Activated CD4-positive, alpha-beta memory T cell treated with anti-CD3 and anti-CD28 coated beads for 36 hours (primary cell): Measurements from ENCODE around the gene TRPM2. TPM values are rescaled to one million over a fixed set of nuclear protein-coding genes. Genes with fewer than 3 reads are reported as not detected.

Experiments
- CTCF ChIA-PET: fragments of 350-600 bp; sonication (Branson Sonifier 250); formaldehyde crosslinking; loops from one replicate; lab custom pipeline; 2021; ENCODE audit warnings: antibody characterized with exemption, inconsistent platforms; lab: Charles Lee
- POLR2A ChIA-PET: fragments of 350-600 bp; sonication (Branson Sonifier 250); formaldehyde crosslinking; loops from one replicate; lab custom pipeline; 2021; ENCODE audit warnings: antibody characterized with exemption; lab: Charles Lee
- DNase-seq: peaks from one replicate; pipeline ENCODE4 v3.0.0-alpha.2; 2020
- H3K27ac Mint-ChIP-seq: one replicate; pipeline ENCODE4 v1.8.0; 2021; ENCODE audit warnings: mixed read lengths
- H3K27me3 Mint-ChIP-seq: one replicate; pipeline ENCODE4 v1.8.0; 2021; ENCODE audit warnings: mixed read lengths
- H3K36me3 Mint-ChIP-seq: one replicate; pipeline ENCODE4 v1.8.0; 2021; ENCODE audit warnings: mixed read lengths
- H3K4me1 Mint-ChIP-seq: one replicate; pipeline ENCODE4 v1.8.0; 2021; ENCODE audit warnings: low read depth, mixed read lengths
- H3K4me3 Mint-ChIP-seq: one replicate; pipeline ENCODE4 v1.8.0; 2021; ENCODE audit warnings: mild to moderate bottlenecking, mixed read lengths
- H3K9me3 Mint-ChIP-seq: one replicate; pipeline ENCODE4 v1.8.0; 2021; ENCODE audit warnings: mixed read lengths
- intact Hi-C: fragments of 100-400 bp; cut with micrococcal nuclease; formaldehyde crosslinking; loops from one replicate; pipeline ENCODE4 v1.15.1; 2023
- total RNA-seq, 2 experiments: library from RNA; stranded (reverse); gene quantifications; one replicate each; pipeline ENCODE4 v1.2.3, GENCODE V29; 2021

TRPM2 gene
- total RNA-seq, 2 experiments from 2014 or later: 1.6 to 1.9 TPM

GRCh38 chr21:44461005-44461404 is 107.6 kb downstream of the TRPM2 start:
- intact Hi-C loops: no loop called here
- ChIA-PET POLR2A (no interaction called here), CTCF (no interaction called here)
- no peak for DNase-seq
- no peak overlapping the region for H3K4me3 Mint-ChIP-seq
- no peaks in the 10 kb centered on the region for H3K4me1 Mint-ChIP-seq
- H3K27ac Mint-ChIP-seq: no peak overlapping the region
- H3K27me3 Mint-ChIP-seq: no peaks in the 10 kb centered on the region
- no peaks in the 10 kb centered on the region for H3K9me3 Mint-ChIP-seq
- H3K36me3 Mint-ChIP-seq: no peaks in the 10 kb centered on the region

- H3K4me3 Mint-ChIP-seq: no peak overlapping the region
- intact Hi-C loops: no loop called here
- POLR2A ChIA-PET: no interaction called here
- H3K9me3 Mint-ChIP-seq: no peaks in the 10 kb centered on the region
- CTCF ChIA-PET: no interaction called here
- H3K27me3 Mint-ChIP-seq: no peaks in the 10 kb centered on the region
- H3K27ac Mint-ChIP-seq: no peak overlapping the region
- no peaks in the 10 kb centered on the region for H3K4me1 Mint-ChIP-seq
- H3K36me3 Mint-ChIP-seq: no peaks in the 10 kb centered on the region
- no peak for DNase-seq
Measured at GRCh38 chr21:44461464-44462001, 108.1 kb downstream of the TRPM2 start.

- intact Hi-C loops: no loop called here
- no peaks in the 10 kb centered on the region for H3K36me3 Mint-ChIP-seq
- H3K9me3 Mint-ChIP-seq: no peaks in the 10 kb centered on the region
- H3K27me3 Mint-ChIP-seq: no peaks in the 10 kb centered on the region
- H3K27ac Mint-ChIP-seq: no peak overlapping the region
- ChIA-PET CTCF (no interaction called here), POLR2A (no interaction called here)
- no peak overlapping the region for H3K4me3 Mint-ChIP-seq
- no peaks in the 10 kb centered on the region for H3K4me1 Mint-ChIP-seq
- DNase-seq: no peak
Measured at GRCh38 chr21:44462086-44462833, 108.8 kb downstream of the TRPM2 start.

GRCh38 chr21:44462834-44463200 is 109.4 kb downstream of the TRPM2 start:
- no peak for DNase-seq
- H3K27ac Mint-ChIP-seq: no peak overlapping the region
- ChIA-PET CTCF (no interaction called here), POLR2A (no interaction called here)
- no peak overlapping the region for H3K4me3 Mint-ChIP-seq
- intact Hi-C loops: no loop called here
- H3K9me3 Mint-ChIP-seq: no peaks in the 10 kb centered on the region
- H3K27me3 Mint-ChIP-seq: no peaks in the 10 kb centered on the region
- H3K4me1 Mint-ChIP-seq: no peaks in the 10 kb centered on the region
- no peaks in the 10 kb centered on the region for H3K36me3 Mint-ChIP-seq

GRCh38 chr21:44463724-44464123 is 110.3 kb downstream of the TRPM2 start:
- Mint-ChIP-seq H3K9me3 (no peaks in the 10 kb centered on the region), H3K36me3 (no peaks in the 10 kb centered on the region), H3K27me3 (no peaks in the 10 kb centered on the region), H3K4me1 (no peaks in the 10 kb centered on the region), H3K27ac (no peak overlapping the region), H3K4me3 (no peak overlapping the region)
- DNase-seq: no peak
- ChIA-PET POLR2A (no interaction called here), CTCF (no interaction called here)
- intact Hi-C loops: no loop called here

GRCh38 chr21:44464351-44464750 is 110.9 kb downstream of the TRPM2 start:
- Mint-ChIP-seq H3K36me3 (no peaks in the 10 kb centered on the region), H3K4me3 (no peak overlapping the region), H3K27ac (no peak overlapping the region), H3K27me3 (no peaks in the 10 kb centered on the region), H3K4me1 (no peaks in the 10 kb centered on the region), H3K9me3 (no peaks in the 10 kb centered on the region)
- ChIA-PET CTCF (no interaction called here), POLR2A (no interaction called here)
- intact Hi-C loops: no loop called here
- no peak for DNase-seq

GRCh38 chr21:44466351-44466954 is 113.0 kb downstream of the TRPM2 start:
- Mint-ChIP-seq H3K4me1 (no peaks in the 10 kb centered on the region), H3K27me3 (no peaks in the 10 kb centered on the region), H3K36me3 (no peaks in the 10 kb centered on the region), H3K27ac (no peak overlapping the region), H3K9me3 (no peaks in the 10 kb centered on the region), H3K4me3 (no peak overlapping the region)
- CTCF ChIA-PET: no interaction called here
- POLR2A ChIA-PET: no interaction called here
- no peak for DNase-seq
- intact Hi-C loops: no loop called here

GRCh38 chr21:44466996-44467858 is 113.8 kb downstream of the TRPM2 start:
- Mint-ChIP-seq H3K4me3 (no peak overlapping the region), H3K27ac (no peak overlapping the region), H3K4me1 (no peaks in the 10 kb centered on the region), H3K27me3 (no peaks in the 10 kb centered on the region), H3K36me3 (no peaks in the 10 kb centered on the region), H3K9me3 (no peaks in the 10 kb centered on the region)
- ChIA-PET POLR2A (no interaction called here), CTCF (no interaction called here)
- no peak for DNase-seq
- intact Hi-C loops: no loop called here

GRCh38 chr21:44467859-44468195 is 114.4 kb downstream of the TRPM2 start:
- intact Hi-C loops: no loop called here
- no peaks in the 10 kb centered on the region for H3K9me3 Mint-ChIP-seq
- H3K36me3 Mint-ChIP-seq: no peaks in the 10 kb centered on the region
- no peak overlapping the region for H3K4me3 Mint-ChIP-seq
- DNase-seq: no peak
- H3K27me3 Mint-ChIP-seq: no peaks in the 10 kb centered on the region
- ChIA-PET POLR2A (no interaction called here), CTCF (no interaction called here)
- H3K4me1 Mint-ChIP-seq: no peaks in the 10 kb centered on the region
- H3K27ac Mint-ChIP-seq: no peak overlapping the region

GRCh38 chr21:44471341-44471740 is 117.9 kb downstream of the TRPM2 start:
- no peaks in the 10 kb centered on the region for H3K9me3 Mint-ChIP-seq
- no peak overlapping the region for H3K4me3 Mint-ChIP-seq
- H3K4me1 Mint-ChIP-seq: no peaks in the 10 kb centered on the region
- no peaks in the 10 kb centered on the region for H3K27me3 Mint-ChIP-seq
- no peak for DNase-seq
- intact Hi-C loops: no loop called here
- no peaks in the 10 kb centered on the region for H3K36me3 Mint-ChIP-seq
- CTCF ChIA-PET: interaction anchor here (1.3 kb wide), 1 partner anchor 322 kb away, joined by 4 read pairs; no protein-coding TSS in a partner anchor
- no peak overlapping the region for H3K27ac Mint-ChIP-seq
- POLR2A ChIA-PET: no interaction called here

- H3K36me3 Mint-ChIP-seq: no peaks in the 10 kb centered on the region
- DNase-seq: no peak
- H3K27ac Mint-ChIP-seq: no peak overlapping the region
- ChIA-PET POLR2A (no interaction called here), CTCF (no interaction called here)
- no peaks in the 10 kb centered on the region for H3K9me3 Mint-ChIP-seq
- H3K4me1 Mint-ChIP-seq: no peaks in the 10 kb centered on the region
- no peak overlapping the region for H3K4me3 Mint-ChIP-seq
- intact Hi-C loops: no loop called here
- H3K27me3 Mint-ChIP-seq: no peaks in the 10 kb centered on the region
Measured at GRCh38 chr21:44471996-44472395, 118.6 kb downstream of the TRPM2 start.

GRCh38 chr21:44473915-44474555 is 120.6 kb downstream of the TRPM2 start:
- no peak overlapping the region for H3K27ac Mint-ChIP-seq
- no peak overlapping the region for H3K4me3 Mint-ChIP-seq
- POLR2A ChIA-PET: no interaction called here
- no peaks in the 10 kb centered on the region for H3K9me3 Mint-ChIP-seq
- H3K27me3 Mint-ChIP-seq: no peaks in the 10 kb centered on the region
- intact Hi-C loops: no loop called here
- H3K36me3 Mint-ChIP-seq: no peaks in the 10 kb centered on the region
- peaks cover 4% of the 10 kb centered on the region for H3K4me1 Mint-ChIP-seq
- CTCF ChIA-PET: interaction anchor here (0.6 kb wide), 1 partner anchor 59 kb away, joined by 3 read pairs; no protein-coding TSS in a partner anchor
- DNase-seq: no peak
